Endothelial cell (in vitro differentiated cells): ENCODE results near the gene DISC1. TPM values are rescaled to one million over a fixed set of nuclear protein-coding genes. Genes with fewer than 3 reads are reported as not detected.
A peak's percentile ranks its signal among the peaks of the same experiment; 100 is the strongest.

Source experiments
- DNase-seq: peaks from one replicate; pipeline ENCODE4 v3.0.0; 2021; ENCODE audit warnings: low spot score
- H3K27ac Mint-ChIP-seq: one replicate; pipeline ENCODE4 v1.8.0; 2021; ENCODE audit warnings: mixed read lengths, inconsistent platforms; ENCODE audit not compliant: unreplicated experiment
- H3K27me3 Mint-ChIP-seq: one replicate; pipeline ENCODE4 v1.8.0; 2021; ENCODE audit warnings: mild to moderate bottlenecking, moderate library complexity, mixed read lengths, inconsistent platforms; ENCODE audit not compliant: unreplicated experiment
- H3K36me3 Mint-ChIP-seq: one replicate; pipeline ENCODE4 v1.8.0; 2021; ENCODE audit warnings: mild to moderate bottlenecking, low read depth, mixed read lengths, inconsistent platforms; ENCODE audit not compliant: unreplicated experiment
- H3K4me1 Mint-ChIP-seq: one replicate; pipeline ENCODE4 v1.8.0; 2021; ENCODE audit warnings: mild to moderate bottlenecking, mixed read lengths, inconsistent platforms; ENCODE audit not compliant: unreplicated experiment
- H3K4me3 Mint-ChIP-seq: one replicate; pipeline ENCODE4 v1.8.0; 2021; ENCODE audit warnings: mild to moderate bottlenecking, mixed read lengths, inconsistent platforms; ENCODE audit not compliant: unreplicated experiment
- H3K9me3 Mint-ChIP-seq: one replicate; pipeline ENCODE4 v1.8.0; 2021; ENCODE audit warnings: mixed read lengths, inconsistent platforms; ENCODE audit not compliant: unreplicated experiment
- total RNA-seq: library from RNA; stranded (reverse); fragmentation: NEBNext Ultra II Directional; extraction: Animal tissue kit (Norgen Biotek cat#: 25700); gene quantifications from one replicate; pipeline ENCODE4 v1.2.1, GENCODE V29; 2021; ENCODE audit not compliant: unreplicated experiment
- TF ChIP-seq, protein P1 (sequence below): fragments of 200-600 bp; sonication (generic); IDR thresholded peaks from one replicate; pipeline ENCODE4 v1.5.0; 2021; ENCODE audit warnings: antibody characterized with exemption; ENCODE audit not compliant: unreplicated experiment

Gene DISC1
- total RNA-seq, 1 donor from 2014 or later, result 82.5 TPM

DNA sequence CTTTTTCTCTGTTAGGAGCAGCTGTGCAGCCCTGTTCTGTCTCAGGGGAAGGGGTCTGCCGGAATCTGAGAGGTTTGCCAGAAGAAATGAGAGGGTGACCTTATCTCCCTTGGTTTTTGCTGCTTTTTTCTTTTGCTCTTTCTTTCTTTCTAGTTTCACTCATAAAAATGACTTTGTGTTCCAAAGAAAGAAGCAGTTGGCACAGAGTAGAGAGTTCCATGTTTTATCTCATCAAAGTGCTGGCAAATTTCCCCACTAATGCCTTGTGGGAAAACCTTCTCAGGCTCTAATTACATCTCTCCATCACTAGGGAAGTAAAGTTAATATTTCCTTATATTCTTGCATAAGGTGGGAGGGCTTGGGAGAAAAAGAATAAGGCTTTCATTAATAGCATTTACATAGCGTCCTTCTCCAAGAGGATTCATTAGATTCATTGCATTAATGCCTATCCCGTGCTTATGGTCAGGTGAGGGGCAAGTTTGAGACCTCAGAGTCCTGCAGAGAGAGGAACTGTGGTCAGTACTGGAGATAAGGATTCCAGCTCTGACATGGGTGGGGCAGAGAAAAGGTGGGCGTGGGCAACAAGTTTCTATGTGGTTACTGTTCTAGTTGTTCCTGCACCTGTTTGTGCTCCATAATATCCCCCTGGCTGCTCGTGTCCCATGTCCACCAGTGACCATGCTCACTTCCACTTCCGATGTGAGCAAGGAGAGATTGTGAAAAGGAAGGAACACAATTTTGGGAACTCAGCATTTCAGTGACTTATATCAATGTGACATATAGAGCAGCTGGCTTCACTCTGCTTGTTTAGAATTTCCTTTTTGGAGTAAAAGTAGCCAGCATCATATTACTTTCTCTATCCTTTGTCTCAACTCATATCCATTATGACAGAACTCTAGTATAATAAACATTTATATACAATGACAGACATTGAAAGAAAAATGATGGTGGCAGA lies 79.5 kb downstream of the DISC1 start:
- Mint-ChIP-seq H3K36me3 (peaks cover 49% of the 10 kb centered on the region), H3K9me3 (no peaks in the 10 kb centered on the region), H3K27me3 (peaks cover 2% of the 10 kb centered on the region), H3K27ac (no peak overlapping the region), H3K4me3 (no peak overlapping the region), H3K4me1 (peaks cover 21% of the 10 kb centered on the region)
- DNase-seq, result no peak
- TF ChIP-seq, protein P1, sequence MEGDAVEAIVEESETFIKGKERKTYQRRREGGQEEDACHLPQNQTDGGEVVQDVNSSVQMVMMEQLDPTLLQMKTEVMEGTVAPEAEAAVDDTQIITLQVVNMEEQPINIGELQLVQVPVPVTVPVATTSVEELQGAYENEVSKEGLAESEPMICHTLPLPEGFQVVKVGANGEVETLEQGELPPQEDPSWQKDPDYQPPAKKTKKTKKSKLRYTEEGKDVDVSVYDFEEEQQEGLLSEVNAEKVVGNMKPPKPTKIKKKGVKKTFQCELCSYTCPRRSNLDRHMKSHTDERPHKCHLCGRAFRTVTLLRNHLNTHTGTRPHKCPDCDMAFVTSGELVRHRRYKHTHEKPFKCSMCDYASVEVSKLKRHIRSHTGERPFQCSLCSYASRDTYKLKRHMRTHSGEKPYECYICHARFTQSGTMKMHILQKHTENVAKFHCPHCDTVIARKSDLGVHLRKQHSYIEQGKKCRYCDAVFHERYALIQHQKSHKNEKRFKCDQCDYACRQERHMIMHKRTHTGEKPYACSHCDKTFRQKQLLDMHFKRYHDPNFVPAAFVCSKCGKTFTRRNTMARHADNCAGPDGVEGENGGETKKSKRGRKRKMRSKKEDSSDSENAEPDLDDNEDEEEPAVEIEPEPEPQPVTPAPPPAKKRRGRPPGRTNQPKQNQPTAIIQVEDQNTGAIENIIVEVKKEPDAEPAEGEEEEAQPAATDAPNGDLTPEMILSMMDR, result no peak

DNA sequence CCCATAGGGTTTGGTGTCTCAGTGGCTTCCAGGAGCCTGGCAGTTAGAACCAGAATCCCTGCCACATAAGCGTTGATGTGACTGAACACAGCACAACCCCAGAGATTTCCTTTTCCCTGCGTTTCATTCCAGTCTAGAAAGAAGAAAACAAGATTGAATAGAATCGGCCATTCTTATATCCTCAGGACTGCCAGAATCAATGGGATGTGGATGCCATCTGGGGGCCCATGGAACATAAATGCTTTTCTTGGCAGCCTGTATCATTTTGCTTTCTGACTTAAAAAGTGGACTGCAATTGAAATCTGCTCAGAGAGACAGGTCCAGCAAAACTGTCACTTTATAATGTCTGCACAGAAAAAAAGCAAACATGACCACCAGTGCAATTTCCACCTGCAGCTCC lies 80.3 kb downstream of the DISC1 start:
- H3K27me3 Mint-ChIP-seq, result peaks cover 2% of the 10 kb centered on the region
- peaks cover 21% of the 10 kb centered on the region for H3K4me1 Mint-ChIP-seq
- DNase-seq, result no peak
- peaks cover 48% of the 10 kb centered on the region for H3K36me3 Mint-ChIP-seq
- H3K27ac Mint-ChIP-seq, result no peak overlapping the region
- no peaks in the 10 kb centered on the region for H3K9me3 Mint-ChIP-seq
- peak overlapping the region; percentile 9 for H3K4me3 Mint-ChIP-seq
- TF ChIP-seq, protein P1, result no peak

DNA sequence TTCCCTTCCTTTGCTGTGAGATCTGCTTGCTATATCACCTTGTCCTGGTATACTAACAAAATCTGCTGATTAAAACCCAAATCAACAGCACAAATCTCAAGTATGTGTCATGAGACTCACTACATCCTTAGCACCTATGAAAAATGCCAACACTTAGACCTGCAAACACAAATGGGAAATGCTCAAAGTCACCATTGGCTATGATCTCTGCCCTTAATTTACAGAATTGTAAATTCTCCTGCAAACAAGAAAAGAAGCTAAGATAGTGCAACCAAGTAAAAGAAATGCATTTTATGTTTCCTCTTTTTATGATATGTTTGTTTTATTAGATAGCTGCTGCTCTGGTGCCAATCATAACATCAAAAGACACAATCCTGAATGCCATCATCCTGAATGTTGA lies 80.8 kb downstream of the DISC1 start:
- H3K4me3 Mint-ChIP-seq, result no peak overlapping the region
- DNase-seq, result no peak
- peaks cover 21% of the 10 kb centered on the region for H3K4me1 Mint-ChIP-seq
- TF ChIP-seq, protein P1, result no peak
- no peak overlapping the region for H3K27ac Mint-ChIP-seq
- no peaks in the 10 kb centered on the region for H3K9me3 Mint-ChIP-seq
- H3K36me3 Mint-ChIP-seq, result peaks cover 43% of the 10 kb centered on the region
- peaks cover 2% of the 10 kb centered on the region for H3K27me3 Mint-ChIP-seq

DNA sequence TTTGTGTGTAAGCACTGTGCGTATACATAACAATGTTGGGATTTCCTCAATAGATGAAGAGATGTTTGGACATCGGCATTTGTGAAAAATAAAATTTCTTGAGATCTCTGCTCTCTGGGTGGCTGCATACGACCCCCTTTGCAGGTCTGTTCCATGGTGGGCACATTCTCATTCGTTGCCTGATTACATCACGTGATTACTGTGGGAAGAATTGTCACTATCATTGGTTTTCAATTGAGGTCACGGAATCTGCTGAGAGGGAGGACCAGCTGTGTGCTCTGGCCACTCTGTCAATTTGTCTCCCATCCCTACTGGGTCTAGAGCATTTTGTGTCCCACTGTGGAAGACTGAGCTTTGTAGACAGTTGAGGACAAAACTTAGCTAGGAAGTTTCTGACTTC lies 81.8 kb downstream of the DISC1 start:
- no peak for DNase-seq
- H3K4me3 Mint-ChIP-seq, result no peak overlapping the region
- peaks cover 2% of the 10 kb centered on the region for H3K27me3 Mint-ChIP-seq
- H3K27ac Mint-ChIP-seq, result no peak overlapping the region
- no peaks in the 10 kb centered on the region for H3K9me3 Mint-ChIP-seq
- H3K4me1 Mint-ChIP-seq, result peaks cover 16% of the 10 kb centered on the region
- TF ChIP-seq, protein P1, result no peak
- H3K36me3 Mint-ChIP-seq, result peaks cover 34% of the 10 kb centered on the region

DNA sequence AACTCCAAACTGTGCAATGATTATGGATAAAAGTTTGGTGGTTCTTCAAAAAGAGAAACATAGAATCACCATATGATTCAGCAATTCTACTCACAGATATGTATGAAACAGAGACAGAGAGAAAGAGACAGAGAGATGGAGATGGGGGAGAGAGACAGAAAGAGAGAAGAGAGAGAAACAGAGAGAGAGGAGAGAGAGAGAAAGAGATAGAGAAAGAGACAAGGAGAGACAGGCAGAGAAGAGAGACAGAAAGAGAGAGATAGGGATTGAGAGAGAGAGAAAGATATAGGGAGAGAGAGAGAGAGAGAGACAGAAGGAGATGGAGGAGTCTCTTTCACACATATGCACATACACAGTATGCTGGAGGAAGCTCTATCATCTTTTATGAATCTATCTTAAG lies 87.8 kb downstream of the DISC1 start:
- Mint-ChIP-seq H3K36me3 (peaks cover 13% of the 10 kb centered on the region), H3K4me1 (peaks cover 11% of the 10 kb centered on the region), H3K4me3 (no peak overlapping the region), H3K27ac (no peak overlapping the region), H3K27me3 (no peaks in the 10 kb centered on the region), H3K9me3 (no peaks in the 10 kb centered on the region)
- no peak for DNase-seq
- TF ChIP-seq, protein P1, result no peak
